Activated CD8-positive, alpha-beta T cell treated with anti-CD3 and anti-CD28 coated beads for 36 hours (primary cell): ENCODE data around the gene DPAGT1. TPM values are rescaled to one million over a fixed set of nuclear protein-coding genes. Genes with fewer than 3 reads are reported as not detected.
"Not testable (repeated sequence)": the region's sequence is repeated elsewhere in the genome, so short reads cannot be mapped to it uniquely, and the experiment has no call there.

Source experiments
- ATAC-seq: fragments of 200-7000 bp; cut with Tn5 transposase; one replicate; pipeline ENCODE4 v1.10.0; 2021; ENCODE audit warnings: mild to moderate bottlenecking, moderate library complexity
- CTCF ChIA-PET: fragments of 350-600 bp; sonication (Branson Sonifier 250); formaldehyde crosslinking; loops from one replicate; lab custom pipeline; 2021; ENCODE audit warnings: antibody characterized with exemption; lab: Charles Lee
- POLR2A ChIA-PET: fragments of 350-600 bp; sonication (Branson Sonifier 250); formaldehyde crosslinking; loops from one replicate; lab custom pipeline; 2021; ENCODE audit warnings: antibody characterized with exemption; lab: Charles Lee
- DNase-seq: peaks from one replicate; pipeline ENCODE4 v3.0.0-alpha.2; 2020
- H3K27ac Mint-ChIP-seq: one replicate; pipeline ENCODE4 v1.8.0; 2021; ENCODE audit warnings: mild to moderate bottlenecking, mixed read lengths
- H3K27me3 Mint-ChIP-seq: one replicate; pipeline ENCODE4 v1.8.0; 2021; ENCODE audit warnings: mixed read lengths
- H3K36me3 Mint-ChIP-seq: one replicate; pipeline ENCODE4 v1.8.0; 2021; ENCODE audit warnings: low read depth, mixed read lengths
- H3K4me1 Mint-ChIP-seq: one replicate; pipeline ENCODE4 v1.8.0; 2021; ENCODE audit warnings: low read depth, mixed read lengths
- H3K4me3 Mint-ChIP-seq: one replicate; pipeline ENCODE4 v1.8.0; 2021; ENCODE audit warnings: mild to moderate bottlenecking, moderate library complexity, mixed read lengths
- H3K9me3 Mint-ChIP-seq: one replicate; pipeline ENCODE4 v1.8.0; 2021; ENCODE audit warnings: mixed read lengths
- intact Hi-C: fragments of 100-400 bp; cut with micrococcal nuclease; formaldehyde crosslinking; loops from one replicate; pipeline ENCODE4 v1.10.0; 2022
- total RNA-seq, 2 experiments: library from RNA; stranded (reverse); gene quantifications; one replicate each; pipeline ENCODE4 v1.2.3, GENCODE V29; 2021
- TF ChIP-seq, protein P1 (sequence below): fragments of 200-600 bp; IDR thresholded peaks from one replicate; pipeline ENCODE4 v1.8.0; 2022; ENCODE audit warnings: antibody characterized with exemption, mild to moderate bottlenecking

Gene DPAGT1
- total RNA-seq, 2 experiments from 2014 or later, result 51.1 to 52.2 TPM

DNA sequence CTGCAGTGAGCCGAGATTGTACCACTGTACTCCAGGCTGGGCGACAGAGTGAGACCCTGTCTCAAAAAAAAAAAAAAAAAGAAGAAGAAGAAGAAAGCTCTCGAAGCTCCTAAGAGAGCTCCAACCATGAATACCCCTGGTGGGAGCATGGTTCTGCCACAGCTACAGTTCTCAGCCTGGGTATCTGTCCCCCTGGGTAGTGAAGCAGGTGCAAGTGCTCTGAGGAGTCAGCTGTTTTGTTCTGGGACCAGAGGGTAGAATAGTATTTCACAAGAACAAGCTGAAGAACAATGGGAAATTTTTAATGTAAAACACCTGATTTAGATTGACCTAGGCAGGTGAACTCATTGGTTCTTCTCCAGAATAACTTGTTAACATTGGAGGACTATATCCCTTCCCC lies 40.4 kb downstream of the DPAGT1 start:
- intact Hi-C loops, result no loop called here
- CTCF ChIA-PET, result interaction anchor here (0.7 to 1.1 kb wide), 2 partner anchors 18 to 135 kb away, joined by 3 read pairs; no protein-coding TSS in a partner anchor
- DNase-seq (no peak), ATAC-seq (no peak)
- no peaks in the 10 kb centered on the region for H3K27me3 Mint-ChIP-seq
- no peaks in the 10 kb centered on the region for H3K36me3 Mint-ChIP-seq
- H3K4me1 Mint-ChIP-seq, result peaks cover 22% of the 10 kb centered on the region
- no peak overlapping the region for H3K4me3 Mint-ChIP-seq
- POLR2A ChIA-PET, result interaction anchor here (0.6 to 1.8 kb wide), 4 partner anchors 10 to 1088 kb away, joined by 3 to 6 read pairs (median 4); partner anchors contain the start of gene HMBS
- no peaks in the 10 kb centered on the region for H3K9me3 Mint-ChIP-seq
- TF ChIP-seq, protein P1, sequence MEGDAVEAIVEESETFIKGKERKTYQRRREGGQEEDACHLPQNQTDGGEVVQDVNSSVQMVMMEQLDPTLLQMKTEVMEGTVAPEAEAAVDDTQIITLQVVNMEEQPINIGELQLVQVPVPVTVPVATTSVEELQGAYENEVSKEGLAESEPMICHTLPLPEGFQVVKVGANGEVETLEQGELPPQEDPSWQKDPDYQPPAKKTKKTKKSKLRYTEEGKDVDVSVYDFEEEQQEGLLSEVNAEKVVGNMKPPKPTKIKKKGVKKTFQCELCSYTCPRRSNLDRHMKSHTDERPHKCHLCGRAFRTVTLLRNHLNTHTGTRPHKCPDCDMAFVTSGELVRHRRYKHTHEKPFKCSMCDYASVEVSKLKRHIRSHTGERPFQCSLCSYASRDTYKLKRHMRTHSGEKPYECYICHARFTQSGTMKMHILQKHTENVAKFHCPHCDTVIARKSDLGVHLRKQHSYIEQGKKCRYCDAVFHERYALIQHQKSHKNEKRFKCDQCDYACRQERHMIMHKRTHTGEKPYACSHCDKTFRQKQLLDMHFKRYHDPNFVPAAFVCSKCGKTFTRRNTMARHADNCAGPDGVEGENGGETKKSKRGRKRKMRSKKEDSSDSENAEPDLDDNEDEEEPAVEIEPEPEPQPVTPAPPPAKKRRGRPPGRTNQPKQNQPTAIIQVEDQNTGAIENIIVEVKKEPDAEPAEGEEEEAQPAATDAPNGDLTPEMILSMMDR, result no peak
- no peak overlapping the region for H3K27ac Mint-ChIP-seq

DNA sequence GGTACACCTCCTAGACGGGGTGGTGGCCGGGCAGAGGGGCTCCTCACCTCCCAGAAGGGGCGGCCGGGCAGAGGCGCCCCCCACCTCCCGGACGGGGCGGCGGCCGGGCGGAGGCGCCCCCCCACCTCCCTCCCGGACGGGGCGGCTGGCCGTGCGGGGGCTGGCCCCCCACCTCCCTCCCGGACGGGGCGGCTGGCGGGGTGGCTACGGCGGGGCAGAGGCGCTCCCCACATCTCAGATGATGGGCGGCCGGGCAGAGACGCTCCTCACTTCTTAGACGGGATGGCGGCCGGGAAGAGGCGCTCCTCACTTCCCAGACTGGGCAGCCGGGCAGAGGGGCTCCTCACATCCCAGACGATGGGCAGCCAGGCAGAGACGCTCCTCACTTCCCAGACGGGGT lies 42.5 kb downstream of the DPAGT1 start:
- DNase-seq, ATAC-seq, H3K9me3 Mint-ChIP-seq, H3K4me3 Mint-ChIP-seq, H3K27ac Mint-ChIP-seq, CTCF ChIA-PET, intact Hi-C loops, H3K27me3 Mint-ChIP-seq: not testable (repeated sequence)
- Mint-ChIP-seq H3K36me3 (peaks cover 20% of the 10 kb centered on the region), H3K4me1 (peaks cover 26% of the 10 kb centered on the region)
- POLR2A ChIA-PET, result interaction anchor here (1.5 kb wide), 1 partner anchor 23 kb away, joined by 4 read pairs; no protein-coding TSS in a partner anchor

DNA sequence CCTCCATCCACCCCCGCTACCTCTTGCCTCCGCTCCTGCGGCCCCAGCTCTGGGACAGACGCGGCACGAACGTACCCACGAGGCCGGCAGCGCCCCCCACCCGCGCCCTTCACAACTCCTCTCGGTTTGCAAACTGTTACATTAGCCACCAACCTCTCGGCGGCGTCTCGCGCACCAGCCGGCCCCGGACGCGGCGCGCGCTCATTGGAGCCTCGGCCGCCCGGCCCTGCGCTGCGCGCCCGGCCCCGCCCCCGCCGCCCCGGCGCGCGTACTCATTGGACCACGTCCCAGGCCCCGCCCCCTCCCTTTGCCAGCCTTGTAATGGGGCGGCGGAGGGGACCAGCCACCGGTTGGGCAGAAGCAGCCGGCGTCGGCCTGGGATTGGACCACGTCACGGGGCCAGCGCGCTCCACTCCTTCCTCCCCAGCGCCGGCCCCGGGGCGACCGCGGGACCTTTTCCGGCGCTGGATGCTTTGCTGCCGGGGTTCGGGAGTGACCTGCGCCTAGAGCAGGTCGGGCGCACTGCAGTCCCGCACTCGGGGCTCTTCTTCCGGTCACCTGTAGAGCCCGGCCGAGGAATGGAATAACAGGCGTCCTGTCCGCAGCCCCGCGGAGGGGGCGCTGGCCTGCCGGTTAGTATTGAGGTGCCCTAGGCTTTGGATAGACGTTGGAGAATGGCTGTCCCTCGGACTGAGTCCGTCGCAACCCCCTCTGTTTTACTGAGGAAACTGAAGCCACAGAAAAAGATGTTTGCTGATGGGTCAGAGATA lies 44.5 kb downstream of the DPAGT1 start, which contains the start of gene HYOU1:
HYOU1 (minus strand) TSS at position 206 of the 770 bp plus-strand sequence. CDS start 1,045 bp downstream, outside the sequence.
- peak within 1 kb of the TSS; percentile 86 for H3K4me3 Mint-ChIP-seq
- intact Hi-C loops, result no loop called here
- peaks cover 38% of the 10 kb centered on the region for H3K36me3 Mint-ChIP-seq
- H3K9me3 Mint-ChIP-seq, result no peaks in the 10 kb centered on the region
- H3K4me1 Mint-ChIP-seq, result peaks cover 35% of the 10 kb centered on the region
- H3K27ac Mint-ChIP-seq, result peak within 1 kb of the TSS; percentile 95
- DNase-seq, result peak; percentile 100
- ChIA-PET POLR2A (interaction anchor here (0.6 to 3.7 kb wide), 26 partner anchors 9 to 208 kb away, joined by 3 to 26 read pairs (median 7); partner anchors contain the start of genes C2CD2L, CENATAC, HINFP and RPS25), CTCF (interaction anchor here (0.6 to 4.3 kb wide), 7 partner anchors 8 to 117 kb away, joined by 3 to 18 read pairs (median 5); partner anchors contain the start of genes SLC37A4 and VPS11)
- TF ChIP-seq, protein P1, result no peak
- ATAC-seq, result peak; percentile 97
- H3K27me3 Mint-ChIP-seq, result no peaks in the 10 kb centered on the region

DNA sequence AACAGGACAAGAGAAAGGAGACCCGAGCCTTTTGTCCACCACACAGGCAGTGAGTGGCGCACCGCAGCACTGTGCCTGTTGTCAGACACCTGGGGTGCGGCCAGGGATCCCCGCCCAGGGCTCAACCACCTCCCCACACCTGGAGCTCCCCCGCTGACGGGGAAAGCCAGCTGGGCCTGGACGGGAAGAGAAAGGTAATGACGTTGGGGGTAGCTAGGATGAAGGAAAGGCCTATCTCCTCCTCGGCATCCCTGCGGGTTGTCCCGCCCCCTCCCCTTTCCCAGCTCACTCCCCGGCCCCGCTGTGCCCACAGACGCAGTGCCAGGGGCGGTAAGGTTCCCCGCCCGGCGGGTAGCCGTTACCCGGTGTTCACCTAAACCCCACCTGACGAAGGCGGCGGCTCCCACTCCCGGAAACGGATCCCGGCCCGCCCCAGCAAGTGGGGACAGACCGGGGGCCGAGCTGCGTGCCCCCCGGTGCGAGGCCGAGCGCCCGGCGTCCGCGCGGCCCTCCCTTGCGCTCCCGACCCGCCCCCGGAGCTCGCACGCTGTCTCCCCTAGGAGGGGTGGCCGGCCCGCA lies 45.1 kb downstream of the DPAGT1 start:
- ATAC-seq (peak; percentile 1), DNase-seq (peak; percentile 51)
- intact Hi-C loops, result no loop called here
- peak overlapping the region; percentile 86 for H3K4me3 Mint-ChIP-seq
- ChIA-PET CTCF (interaction anchor here (0.6 to 4.3 kb wide), 7 partner anchors 9 to 116 kb away, joined by 3 to 18 read pairs (median 5); partner anchors contain the start of genes SLC37A4 and VPS11), POLR2A (interaction anchor here (0.6 to 3.7 kb wide), 27 partner anchors 9 to 208 kb away, joined by 3 to 26 read pairs (median 6); partner anchors contain the start of genes C2CD2L, CENATAC, HINFP and RPS25)
- TF ChIP-seq, protein P1, result no peak
- H3K27ac Mint-ChIP-seq, result peak overlapping the region; percentile 95
- H3K4me1 Mint-ChIP-seq, result peaks cover 39% of the 10 kb centered on the region
- H3K9me3 Mint-ChIP-seq, result no peaks in the 10 kb centered on the region
- H3K36me3 Mint-ChIP-seq, result peaks cover 42% of the 10 kb centered on the region
- H3K27me3 Mint-ChIP-seq, result no peaks in the 10 kb centered on the region

DNA sequence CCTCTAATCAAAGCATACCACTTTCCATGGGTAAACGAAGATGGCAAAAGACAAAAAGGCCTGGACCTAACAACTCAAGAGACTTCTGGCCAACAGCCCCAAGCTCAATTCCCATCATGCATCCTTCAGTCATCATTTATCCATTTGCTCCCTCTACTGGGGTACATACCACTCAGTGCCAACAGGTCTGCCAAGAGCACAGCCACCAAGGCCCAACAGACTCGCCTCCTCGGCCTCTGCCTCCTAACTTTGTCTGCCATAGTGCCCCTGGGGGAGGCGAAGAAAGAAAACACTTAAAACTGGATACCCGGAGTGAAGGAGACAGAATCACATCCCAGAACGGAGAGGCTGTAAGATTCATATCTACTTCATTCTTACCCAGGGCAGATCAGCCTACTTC lies 45.8 kb downstream of the DPAGT1 start:
- H3K9me3 Mint-ChIP-seq, result no peaks in the 10 kb centered on the region
- CTCF ChIA-PET, result interaction anchor here (0.8 to 4.3 kb wide), 11 partner anchors 8 to 265 kb away, joined by 3 to 18 read pairs (median 5); partner anchors contain the start of genes HMBS, SLC37A4 and VPS11
- peak; percentile 30 for DNase-seq
- peaks cover 43% of the 10 kb centered on the region for H3K4me1 Mint-ChIP-seq
- ATAC-seq, result no peak
- TF ChIP-seq, protein P1, result peak; percentile 33
- peaks cover 47% of the 10 kb centered on the region for H3K36me3 Mint-ChIP-seq
- peak overlapping the region; percentile 87 for H3K27ac Mint-ChIP-seq
- no peaks in the 10 kb centered on the region for H3K27me3 Mint-ChIP-seq
- peak overlapping the region; percentile 86 for H3K4me3 Mint-ChIP-seq
- POLR2A ChIA-PET, result interaction anchor here (0.7 to 3.7 kb wide), 21 partner anchors 8 to 147 kb away, joined by 3 to 26 read pairs (median 8); partner anchors contain the start of genes C2CD2L, CENATAC, RPS25 and SLC37A4
- intact Hi-C loops, result no loop called here
